ENCODE results near the gene LHX8.

DNA sequence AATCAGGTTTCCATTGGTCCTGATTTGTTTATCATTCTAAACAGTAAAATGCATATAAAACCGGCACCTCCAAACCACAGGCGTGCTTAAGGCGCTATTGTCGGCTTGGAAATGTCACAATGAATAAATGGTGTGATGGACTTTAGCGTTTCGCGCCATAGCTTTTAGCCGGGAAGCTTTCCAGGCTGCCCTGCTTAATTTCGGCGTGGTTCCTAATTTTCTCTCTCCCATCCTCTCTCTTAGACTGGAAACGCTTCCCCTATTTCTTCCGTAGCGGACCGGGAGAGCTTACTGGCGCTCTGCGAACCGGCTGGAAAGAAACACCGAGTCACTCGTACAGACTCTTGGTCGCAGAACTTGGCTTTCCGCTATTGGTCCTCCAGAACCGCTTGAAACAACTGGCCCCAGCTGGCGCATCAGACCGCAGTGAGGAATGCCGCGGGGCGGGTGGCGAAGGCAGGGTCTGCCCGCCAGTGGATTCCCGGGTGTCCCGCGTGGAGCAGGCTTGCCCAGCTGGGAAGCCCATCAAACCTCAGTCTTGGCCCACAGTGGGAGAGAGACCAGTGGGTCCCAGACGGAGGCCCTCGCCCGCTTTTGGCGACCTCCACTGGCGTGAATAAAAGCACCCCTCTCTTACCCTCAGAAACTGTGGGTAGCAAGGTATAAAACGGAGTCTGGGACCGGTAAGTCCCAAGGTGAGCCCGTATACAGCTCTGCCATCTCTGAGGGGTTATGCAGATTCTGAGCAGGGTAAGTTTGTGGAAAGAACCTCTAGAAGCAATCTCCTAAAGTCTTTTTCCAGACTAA lies 4.0 kb upstream of the LHX8 start:
- no peak for TF ChIP-seq USF1 (IDR thresholded peaks at IDR 0.05; ENCODE audit: borderline replicate concordance, low read depth)
- TF ChIP-seq CTCF (IDR thresholded peaks at IDR 0.05) = no peak
- no peak for TF ChIP-seq SIN3A (IDR thresholded peaks at IDR 0.05; ENCODE audit: borderline replicate concordance, low read depth, low read length)
- TF ChIP-seq TEAD4 (IDR thresholded peaks at IDR 0.05; ENCODE audit: borderline replicate concordance, insufficient read depth) = no peak
- no peak for TF ChIP-seq EZH2phosphoT487 (IDR thresholded peaks at IDR 0.05; ENCODE audit: borderline replicate concordance, low read depth)
- no peak for TF ChIP-seq GATA2 (CRISPR knock-in tag; IDR thresholded peaks at IDR 0.05)
- no peak for TF ChIP-seq TCF12 (IDR thresholded peaks at IDR 0.05)
- TF ChIP-seq, protein P1, sequence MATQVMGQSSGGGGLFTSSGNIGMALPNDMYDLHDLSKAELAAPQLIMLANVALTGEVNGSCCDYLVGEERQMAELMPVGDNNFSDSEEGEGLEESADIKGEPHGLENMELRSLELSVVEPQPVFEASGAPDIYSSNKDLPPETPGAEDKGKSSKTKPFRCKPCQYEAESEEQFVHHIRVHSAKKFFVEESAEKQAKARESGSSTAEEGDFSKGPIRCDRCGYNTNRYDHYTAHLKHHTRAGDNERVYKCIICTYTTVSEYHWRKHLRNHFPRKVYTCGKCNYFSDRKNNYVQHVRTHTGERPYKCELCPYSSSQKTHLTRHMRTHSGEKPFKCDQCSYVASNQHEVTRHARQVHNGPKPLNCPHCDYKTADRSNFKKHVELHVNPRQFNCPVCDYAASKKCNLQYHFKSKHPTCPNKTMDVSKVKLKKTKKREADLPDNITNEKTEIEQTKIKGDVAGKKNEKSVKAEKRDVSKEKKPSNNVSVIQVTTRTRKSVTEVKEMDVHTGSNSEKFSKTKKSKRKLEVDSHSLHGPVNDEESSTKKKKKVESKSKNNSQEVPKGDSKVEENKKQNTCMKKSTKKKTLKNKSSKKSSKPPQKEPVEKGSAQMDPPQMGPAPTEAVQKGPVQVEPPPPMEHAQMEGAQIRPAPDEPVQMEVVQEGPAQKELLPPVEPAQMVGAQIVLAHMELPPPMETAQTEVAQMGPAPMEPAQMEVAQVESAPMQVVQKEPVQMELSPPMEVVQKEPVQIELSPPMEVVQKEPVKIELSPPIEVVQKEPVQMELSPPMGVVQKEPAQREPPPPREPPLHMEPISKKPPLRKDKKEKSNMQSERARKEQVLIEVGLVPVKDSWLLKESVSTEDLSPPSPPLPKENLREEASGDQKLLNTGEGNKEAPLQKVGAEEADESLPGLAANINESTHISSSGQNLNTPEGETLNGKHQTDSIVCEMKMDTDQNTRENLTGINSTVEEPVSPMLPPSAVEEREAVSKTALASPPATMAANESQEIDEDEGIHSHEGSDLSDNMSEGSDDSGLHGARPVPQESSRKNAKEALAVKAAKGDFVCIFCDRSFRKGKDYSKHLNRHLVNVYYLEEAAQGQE (IDR thresholded peaks at IDR 0.05; ENCODE audit: low read depth, low read length) = no peak
- TF ChIP-seq ELF1 (IDR thresholded peaks at IDR 0.05) = no peak
- no peak for TF ChIP-seq RAD21 (IDR thresholded peaks at IDR 0.05; ENCODE audit: low read length)
- no peak for TF ChIP-seq EP300 (IDR thresholded peaks at IDR 0.05; ENCODE audit: borderline replicate concordance in 1 of 2, low read depth in 1 of 2, low read length in 1 of 2)
- TF ChIP-seq CHD2 (IDR thresholded peaks at IDR 0.05; ENCODE audit: low read length, partially characterized antibody) = no peak
- TF ChIP-seq RFX5 (IDR thresholded peaks at IDR 0.05; ENCODE audit: low read length) = no peak
